Measurements from ENCODE around the gene CMTM2. TPM values are rescaled to one million over a fixed set of nuclear protein-coding genes. Genes with fewer than 3 reads are reported as not detected.

The CMTM2 gene
- total RNA-seq, 1 donor from 2014 or later: not detected

GRCh38 chr16:66574531-66574930 is 4.7 kb upstream of the CMTM2 start:
- no peak for DNase-seq (ENCODE audit: extremely low spot score, unreplicated experiment)
- peaks cover 35% of the 10 kb centered on the region for H3K4me1 Mint-ChIP-seq (ENCODE audit: unreplicated experiment)
- no peak overlapping the region for H3K4me3 Mint-ChIP-seq (ENCODE audit: unreplicated experiment)
- no peak for TF ChIP-seq CTCF (IDR thresholded peaks at IDR 0.05)
- no peak overlapping the region for H3K27ac Mint-ChIP-seq (ENCODE audit: unreplicated experiment)
- no peaks in the 10 kb centered on the region for H3K27me3 Mint-ChIP-seq (ENCODE audit: unreplicated experiment)
- no peaks in the 10 kb centered on the region for H3K36me3 Mint-ChIP-seq (ENCODE audit: unreplicated experiment)
- H3K9me3 Mint-ChIP-seq (ENCODE audit: unreplicated experiment): no peaks in the 10 kb centered on the region

GRCh38 chr16:66575060-66575459 is 4.2 kb upstream of the CMTM2 start:
- no peaks in the 10 kb centered on the region for H3K27me3 Mint-ChIP-seq (ENCODE audit: unreplicated experiment)
- H3K4me1 Mint-ChIP-seq (ENCODE audit: unreplicated experiment): peaks cover 34% of the 10 kb centered on the region
- H3K27ac Mint-ChIP-seq (ENCODE audit: unreplicated experiment): no peak overlapping the region
- no peaks in the 10 kb centered on the region for H3K36me3 Mint-ChIP-seq (ENCODE audit: unreplicated experiment)
- TF ChIP-seq CTCF (IDR thresholded peaks at IDR 0.05): no peak
- H3K9me3 Mint-ChIP-seq (ENCODE audit: unreplicated experiment): no peaks in the 10 kb centered on the region
- DNase-seq (ENCODE audit: extremely low spot score, unreplicated experiment): no peak
- H3K4me3 Mint-ChIP-seq (ENCODE audit: unreplicated experiment): no peak overlapping the region

GRCh38 chr16:66576296-66576695 is 3.0 kb upstream of the CMTM2 start:
- Mint-ChIP-seq H3K27ac (ENCODE audit: unreplicated experiment) (no peak overlapping the region), H3K4me3 (ENCODE audit: unreplicated experiment) (no peak overlapping the region), H3K9me3 (ENCODE audit: unreplicated experiment) (no peaks in the 10 kb centered on the region), H3K36me3 (ENCODE audit: unreplicated experiment) (no peaks in the 10 kb centered on the region), H3K27me3 (ENCODE audit: unreplicated experiment) (no peaks in the 10 kb centered on the region), H3K4me1 (ENCODE audit: unreplicated experiment) (peaks cover 40% of the 10 kb centered on the region)
- TF ChIP-seq CTCF (IDR thresholded peaks at IDR 0.05): no peak
- no peak for DNase-seq (ENCODE audit: extremely low spot score, unreplicated experiment)

GRCh38 chr16:66580605-66581209 is 1.4 kb downstream of the CMTM2 start:
- Mint-ChIP-seq H3K27ac (ENCODE audit: unreplicated experiment) (peak overlapping the region; percentile 77), H3K27me3 (ENCODE audit: unreplicated experiment) (no peaks in the 10 kb centered on the region), H3K9me3 (ENCODE audit: unreplicated experiment) (no peaks in the 10 kb centered on the region), H3K36me3 (ENCODE audit: unreplicated experiment) (no peaks in the 10 kb centered on the region), H3K4me1 (ENCODE audit: unreplicated experiment) (peaks cover 23% of the 10 kb centered on the region), H3K4me3 (ENCODE audit: unreplicated experiment) (no peak overlapping the region)
- DNase-seq (ENCODE audit: extremely low spot score, unreplicated experiment): no peak
- TF ChIP-seq CTCF (IDR thresholded peaks at IDR 0.05): peak; percentile 46

GRCh38 chr16:66581246-66581952 is 2.1 kb downstream of the CMTM2 start:
- no peak overlapping the region for H3K4me3 Mint-ChIP-seq (ENCODE audit: unreplicated experiment)
- no peak for DNase-seq (ENCODE audit: extremely low spot score, unreplicated experiment)
- no peaks in the 10 kb centered on the region for H3K9me3 Mint-ChIP-seq (ENCODE audit: unreplicated experiment)
- TF ChIP-seq CTCF (IDR thresholded peaks at IDR 0.05): no peak
- H3K4me1 Mint-ChIP-seq (ENCODE audit: unreplicated experiment): peaks cover 23% of the 10 kb centered on the region
- H3K36me3 Mint-ChIP-seq (ENCODE audit: unreplicated experiment): no peaks in the 10 kb centered on the region
- H3K27ac Mint-ChIP-seq (ENCODE audit: unreplicated experiment): peak overlapping the region; percentile 77
- H3K27me3 Mint-ChIP-seq (ENCODE audit: unreplicated experiment): no peaks in the 10 kb centered on the region
